Medulla oblongata (tissue), 1 donor: ENCODE measurements around the gene SLC41A1.
A peak's percentile ranks its signal among the peaks of the same experiment; 100 is the strongest.

Source experiments
- DNase-seq: peaks from one replicate; pipeline ENCODE4 v3.0.0-alpha.2; 2015; ENCODE audit errors: extremely low spot score

Gene SLC41A1

DNA sequence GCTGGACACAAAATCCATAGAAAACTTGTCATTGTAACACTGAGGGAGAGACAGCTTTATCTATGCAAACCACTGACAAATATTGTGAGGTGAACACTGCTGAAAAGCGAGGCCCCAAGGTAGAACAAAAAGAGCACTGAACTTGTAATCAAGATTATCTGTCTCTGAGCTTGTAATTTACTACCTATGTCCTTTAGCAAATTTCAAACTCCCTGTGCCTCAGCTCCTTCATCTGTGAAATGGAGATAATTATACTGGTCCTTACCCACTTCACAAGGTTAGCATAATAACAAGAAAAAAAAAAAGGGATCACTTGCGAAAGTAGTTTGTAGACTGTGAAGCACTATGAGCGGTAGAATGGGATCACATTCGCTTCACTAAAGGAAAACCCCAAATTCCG, 58.1 kb downstream of the SLC41A1 start:
- no peak for DNase-seq

GRCh38 chr1:205751036-205751651, 61.9 kb downstream of the SLC41A1 start:
- DNase-seq: no peak

GRCh38 chr1:205750138-205751035, 62.6 kb downstream of the SLC41A1 start, which contains the start of gene NUCKS1:
NUCKS1 (minus strand) TSS chr1:205750182; CDS start chr1:205749973, 209 bp downstream.
- peak; percentile 100 for DNase-seq

GRCh38 chr1:205749234-205750137, 63.5 kb downstream of the SLC41A1 start:
- peak; percentile 95 for DNase-seq

DNA sequence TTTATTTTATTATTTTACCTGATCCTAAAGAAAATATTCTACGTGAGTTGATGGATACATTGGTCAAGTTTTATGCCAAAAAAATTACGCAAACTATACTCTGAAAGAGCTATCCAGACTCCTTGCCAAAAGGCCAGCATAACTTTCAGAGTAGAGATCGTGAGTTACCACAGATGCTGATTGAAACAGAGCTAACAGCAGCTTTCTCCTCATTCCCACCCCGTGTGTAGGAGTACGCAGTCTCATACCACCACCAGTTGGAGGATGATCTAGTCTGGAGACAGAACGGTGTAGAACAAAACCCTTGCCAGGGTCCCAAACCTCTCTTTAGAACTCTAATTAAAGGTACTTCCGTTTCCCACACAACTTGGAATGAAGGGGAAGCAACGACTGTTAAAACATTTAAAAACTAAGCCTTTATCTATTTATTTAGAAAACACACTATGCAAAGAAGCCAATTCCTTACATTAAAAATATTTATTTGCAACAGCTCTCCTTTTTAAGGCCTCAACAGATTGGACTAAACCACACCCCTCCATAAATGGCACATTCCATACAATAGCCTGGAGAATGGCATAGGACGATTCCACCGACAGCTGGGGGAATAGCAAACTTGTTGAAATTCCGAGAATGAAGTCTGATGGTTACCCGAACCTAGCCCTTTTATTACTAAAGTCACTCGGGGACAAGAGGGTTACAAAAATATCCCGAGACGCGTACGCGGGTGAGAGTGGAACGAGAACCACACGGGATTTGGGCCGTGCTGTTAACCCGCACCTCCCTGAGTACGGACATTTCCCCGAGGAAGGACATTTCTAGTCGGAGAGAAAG, 64.4 kb downstream of the SLC41A1 start:
- peak; percentile 40 for DNase-seq

DNA sequence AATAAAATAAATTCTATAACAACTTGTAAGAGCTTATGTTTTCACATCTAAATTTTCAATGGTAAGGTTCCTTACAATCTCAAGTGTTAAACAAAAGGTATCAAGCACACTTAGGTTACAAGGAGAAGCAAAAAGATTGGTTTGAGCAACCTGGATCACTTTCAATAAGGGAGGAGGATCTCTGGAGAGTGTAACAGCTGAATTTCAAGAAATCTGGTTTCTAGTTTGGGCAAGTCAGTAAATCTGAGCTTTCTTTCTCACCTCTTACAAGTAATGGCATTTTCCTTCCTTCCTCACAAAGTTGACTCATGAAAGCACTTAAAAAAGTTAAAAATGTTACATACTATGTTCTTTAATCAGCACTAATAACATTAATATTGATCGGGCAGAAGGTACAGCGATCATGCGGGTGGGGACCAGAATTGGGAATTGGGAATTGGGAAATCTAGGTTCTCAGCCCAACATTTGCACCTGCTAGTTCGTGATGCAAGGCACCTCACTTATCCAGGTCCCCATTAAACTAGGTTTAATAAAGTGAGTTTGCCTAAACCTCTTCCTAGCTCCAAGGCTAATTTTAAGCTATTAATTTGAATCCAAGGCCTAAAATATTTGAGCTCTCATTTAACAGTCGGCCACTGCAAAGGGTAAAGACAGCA, 66.1 kb downstream of the SLC41A1 start:
- no peak for DNase-seq

- DNase-seq: no peak
These were observed 68.6 kb downstream of the SLC41A1 start for GRCh38 chr1:205744403-205744802.

DNA sequence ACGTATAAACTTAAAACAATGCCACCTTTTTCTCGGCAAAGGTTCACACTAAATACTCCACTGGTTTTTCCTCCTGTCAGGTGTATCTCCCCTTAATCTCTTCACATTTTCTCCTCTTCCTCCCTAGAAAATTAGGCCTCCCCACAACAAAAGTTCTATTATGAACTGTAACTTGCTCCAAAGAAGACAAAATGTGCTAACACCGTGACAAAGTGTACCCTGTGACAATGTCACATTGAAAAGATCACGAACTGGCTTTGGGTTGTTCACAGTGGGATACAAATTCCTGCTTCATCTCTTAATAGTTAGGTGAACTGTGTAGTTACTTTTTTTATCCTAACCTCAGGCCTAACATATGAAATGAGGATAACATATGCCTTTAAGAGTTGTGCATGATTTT, 69.0 kb downstream of the SLC41A1 start:
- no peak for DNase-seq

DNA sequence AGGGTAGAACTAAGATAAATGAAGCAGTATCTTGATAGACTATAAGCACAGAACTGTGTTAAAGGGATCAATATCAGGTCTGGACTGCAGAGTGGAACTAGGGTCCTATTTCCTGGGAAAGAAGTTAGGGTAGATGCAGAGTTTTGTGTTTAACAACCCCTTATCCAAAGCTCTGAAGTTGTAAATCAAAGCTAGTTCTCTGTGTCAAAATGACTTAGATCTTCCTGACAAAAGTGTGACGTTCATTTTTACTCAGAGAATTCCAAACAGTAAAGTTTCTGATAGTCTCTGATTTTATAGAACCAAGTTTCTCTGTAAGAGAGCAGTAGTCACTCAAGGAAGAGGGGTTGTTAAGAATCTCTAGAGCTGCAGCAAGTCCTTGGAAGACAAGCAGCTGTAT, 71.3 kb downstream of the SLC41A1 start:
- DNase-seq: no peak

DNA sequence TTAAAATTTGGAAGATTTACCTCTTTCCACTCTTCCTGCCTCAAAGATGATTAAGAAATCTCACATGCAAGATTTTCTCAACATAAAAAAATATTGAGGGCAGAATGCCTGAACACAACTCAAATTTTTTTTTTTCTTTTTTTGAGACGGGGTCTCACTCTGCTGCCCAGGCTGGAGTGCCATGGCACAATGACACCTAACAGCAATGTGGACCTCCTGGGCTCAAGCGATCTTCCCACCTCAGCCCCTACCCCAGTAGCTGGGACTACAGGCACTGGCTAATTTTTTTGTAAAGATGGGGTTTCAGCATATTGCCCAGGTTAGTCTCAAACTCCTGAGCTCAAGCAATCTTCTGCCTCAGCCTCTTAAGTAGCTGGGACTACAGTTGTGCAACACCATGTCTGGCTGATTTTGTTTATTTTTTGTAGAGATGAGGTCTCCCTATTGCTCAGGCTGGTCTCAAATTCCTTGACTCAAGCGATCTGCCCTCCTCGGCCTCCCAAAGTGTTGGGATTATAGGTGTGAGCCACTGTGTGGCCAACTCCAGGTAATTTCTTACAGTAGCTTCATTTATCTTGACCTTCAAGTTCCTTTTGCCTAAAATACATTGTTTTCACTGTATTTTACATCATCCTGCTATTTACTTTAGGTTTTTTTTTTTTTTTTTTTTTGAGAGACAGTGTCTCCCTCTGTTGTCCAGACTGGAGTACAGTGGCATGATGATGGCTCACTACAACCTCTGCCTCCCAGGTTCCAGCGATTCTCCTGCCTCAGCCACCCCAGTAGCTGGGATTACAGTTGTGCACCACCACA, 73.4 kb downstream of the SLC41A1 start:
- DNase-seq: no peak
